NB4 (cell line): ENCODE data around the gene NHS.

Source experiments
- DNase-seq: peaks from one replicate; pipeline ENCODE4 v3.0.0; 2010; ENCODE audit warnings: low read depth
- H3K4me3 ChIP-seq: one replicate; pipeline ENCODE4 v1.5.1; 2011; ENCODE audit warnings: mild to moderate bottlenecking, low read depth, low read length, moderate library complexity
- CTCF ChIP-seq: IDR thresholded peaks from one replicate; pipeline ENCODE4 v1.5.1; 2012; ENCODE audit warnings: low read depth, low read length
- MAX ChIP-seq: IDR thresholded peaks from 2 replicates; pipeline ENCODE4 v1.6.1; 2011; ENCODE audit warnings: low read depth, low read length
- MYC ChIP-seq: IDR thresholded peaks from 2 replicates; pipeline ENCODE4 v1.6.1; 2011; ENCODE audit warnings: low read depth, low read length
- POLR2A ChIP-seq: IDR thresholded peaks from 2 replicates; pipeline ENCODE4 v1.6.1; 2011; ENCODE audit warnings: mild to moderate bottlenecking; ENCODE audit not compliant: insufficient read length; ENCODE audit errors: extremely low read depth

The NHS gene

GRCh38 chrX:17550011-17550410 is 175.0 kb downstream of the NHS start:
- no peak for TF ChIP-seq MAX
- no peak for TF ChIP-seq POLR2A
- no peak for TF ChIP-seq MYC
- no peak for TF ChIP-seq CTCF
- H3K4me3 ChIP-seq = no peak overlapping the region
- DNase-seq = no peak

- TF ChIP-seq POLR2A (no peak), MAX (no peak), CTCF (no peak), MYC (no peak)
- no peak for DNase-seq
- no peak overlapping the region for H3K4me3 ChIP-seq
Measured at GRCh38 chrX:17552044-17552650, 177.1 kb downstream of the NHS start.

GRCh38 chrX:17553469-17553868 is 178.5 kb downstream of the NHS start:
- TF ChIP-seq MYC (no peak), CTCF (no peak), POLR2A (no peak), MAX (no peak)
- no peak for DNase-seq
- H3K4me3 ChIP-seq = no peak overlapping the region

GRCh38 chrX:17553961-17554482 is 179.0 kb downstream of the NHS start:
- TF ChIP-seq CTCF = no peak
- no peak for TF ChIP-seq MAX
- TF ChIP-seq POLR2A = no peak
- no peak for TF ChIP-seq MYC
- H3K4me3 ChIP-seq = no peak overlapping the region
- no peak for DNase-seq

- TF ChIP-seq MYC = no peak
- TF ChIP-seq CTCF = no peak
- no peak for TF ChIP-seq POLR2A
- no peak for TF ChIP-seq MAX
- DNase-seq = no peak
- H3K4me3 ChIP-seq = no peak overlapping the region
Measured at GRCh38 chrX:17554914-17555313, 179.9 kb downstream of the NHS start.
